H54 (cell line): ENCODE results near the gene SLC25A48.

Experiments
- DNase-seq: peaks from one replicate; pipeline ENCODE4 v3.0.0; 2011; ENCODE audit warnings: low spot score, mixed read lengths; ENCODE audit not compliant: insufficient read length
- FAIRE-seq: peaks from 3 replicates; lab custom pipeline; 2011; peaks lifted over from hg19 to GRCh38; lab: Jason Lieb, UNC
- POLR2A ChIP-seq: IDR thresholded peaks from 2 replicates; pipeline ENCODE4 v1.6.1; 2011; ENCODE audit warnings: low read depth, mild to moderate bottlenecking, low read length

SLC25A48 gene

GRCh38 chr5:135834639-135835529 is at the start of gene SLC25A48:
Gene SLC25A48 (plus strand): TSS chr5:135834663. CDS start chr5:135834848, 185 bp downstream.
- no peak for FAIRE-seq
- no peak for DNase-seq
- TF ChIP-seq POLR2A = no peak

GRCh38 chr5:135800656-135801055 is 33.8 kb upstream of the SLC25A48 start:
- TF ChIP-seq POLR2A = no peak
- FAIRE-seq = no peak
- DNase-seq = no peak

GRCh38 chr5:135810188-135810943 is 24.1 kb upstream of the SLC25A48 start:
- DNase-seq = no peak
- no peak for FAIRE-seq
- TF ChIP-seq POLR2A = no peak

GRCh38 chr5:135811007-135811406 is 23.5 kb upstream of the SLC25A48 start:
- FAIRE-seq = no peak
- DNase-seq = no peak
- no peak for TF ChIP-seq POLR2A

- TF ChIP-seq POLR2A = no peak
Observed at GRCh38 chr5:135813758-135814157, 20.7 kb upstream of the SLC25A48 start.

GRCh38 chr5:135814316-135814715 is 20.1 kb upstream of the SLC25A48 start:
- FAIRE-seq (no peak), DNase-seq (no peak)
- no peak for TF ChIP-seq POLR2A

More at GRCh38 chr5:135813758-135814157, 20.7 kb upstream of the SLC25A48 start:
- FAIRE-seq (no peak), DNase-seq (no peak)

GRCh38 chr5:135814812-135815211 is 19.7 kb upstream of the SLC25A48 start:
- FAIRE-seq = no peak

GRCh38 chr5:135821061-135821801 is 13.2 kb upstream of the SLC25A48 start:
- FAIRE-seq (no peak), DNase-seq (no peak)
- no peak for TF ChIP-seq POLR2A

More at GRCh38 chr5:135814812-135815211, 19.7 kb upstream of the SLC25A48 start:
- no peak for TF ChIP-seq POLR2A
- no peak for DNase-seq

- FAIRE-seq = no peak
- TF ChIP-seq POLR2A = no peak
- DNase-seq = no peak
Observed at GRCh38 chr5:135821802-135822201, 12.7 kb upstream of the SLC25A48 start.

- no peak for TF ChIP-seq POLR2A
- no peak for FAIRE-seq
- DNase-seq = no peak
Observed at GRCh38 chr5:135822286-135822685, 12.2 kb upstream of the SLC25A48 start.

- TF ChIP-seq POLR2A = no peak
- no peak for FAIRE-seq
- no peak for DNase-seq
Observed at GRCh38 chr5:135822959-135823358, 11.5 kb upstream of the SLC25A48 start.

GRCh38 chr5:135823881-135824280 is 10.6 kb upstream of the SLC25A48 start:
- no peak for TF ChIP-seq POLR2A
- FAIRE-seq = no peak
- DNase-seq = no peak

GRCh38 chr5:135824541-135825041 is 9.9 kb upstream of the SLC25A48 start:
- no peak for TF ChIP-seq POLR2A
- FAIRE-seq (no peak), DNase-seq (no peak)
